HG03196 (cell line): Measurements from ENCODE around the gene ARL13B.
"Not testable (repeated sequence)": the region's sequence is repeated elsewhere in the genome, so short reads cannot be mapped to it uniquely, and the experiment has no call there.

ENCODE experiments used
- ATAC-seq: cut with Tn5 transposase; IDR thresholded peaks from one replicate; pipeline ENCODE4 v1.9.1; 2021; ENCODE audit not compliant: unreplicated experiment

Gene ARL13B

GRCh38 chr3:93994056-93994455 is 14.1 kb downstream of the ARL13B start:
- no peak for ATAC-seq

- ATAC-seq: no peak
These were observed 21.2 kb downstream of the ARL13B start for GRCh38 chr3:94001191-94001590.

GRCh38 chr3:94001827-94002495 is 22.0 kb downstream of the ARL13B start:
- no peak for ATAC-seq

GRCh38 chr3:94004301-94004910 is 24.5 kb downstream of the ARL13B start:
- peak; percentile 91 for ATAC-seq

- no peak for ATAC-seq
These were observed 28.3 kb downstream of the ARL13B start for GRCh38 chr3:94008253-94008652.

GRCh38 chr3:94009608-94010007 is 29.7 kb downstream of the ARL13B start:
- ATAC-seq: no peak

- ATAC-seq: no peak
These were observed 31.3 kb downstream of the ARL13B start for GRCh38 chr3:94011233-94011711.

- no peak for ATAC-seq
These were observed 32.2 kb downstream of the ARL13B start for GRCh38 chr3:94012185-94012584.

- no peak for ATAC-seq
These were observed 35.1 kb downstream of the ARL13B start for GRCh38 chr3:94015025-94015424.

- no peak for ATAC-seq
These were observed 39.7 kb downstream of the ARL13B start for GRCh38 chr3:94019659-94020058.

- no peak for ATAC-seq
These were observed 40.3 kb downstream of the ARL13B start for GRCh38 chr3:94020293-94020692.

GRCh38 chr3:94024385-94024784 is 44.4 kb downstream of the ARL13B start:
- ATAC-seq: no peak

- no peak for ATAC-seq
These were observed 46.7 kb downstream of the ARL13B start for GRCh38 chr3:94026623-94027022.

- ATAC-seq: no peak
These were observed 48.3 kb downstream of the ARL13B start, which contains the start of gene STX19 for GRCh38 chr3:94028093-94028837. TSS of gene STX19 (minus strand) at chr3:94028597. CDS start at chr3:94015269, 13,328 bp downstream.

GRCh38 chr3:94036909-94037507 is 57.1 kb downstream of the ARL13B start:
- peak; percentile 69 for ATAC-seq

GRCh38 chr3:94043285-94043684 is 63.3 kb downstream of the ARL13B start:
- ATAC-seq: no peak

- not testable (repeated sequence) for ATAC-seq
These were observed 64.4 kb downstream of the ARL13B start for GRCh38 chr3:94044100-94044936.

- no peak for ATAC-seq
These were observed 66.6 kb downstream of the ARL13B start for GRCh38 chr3:94046533-94046932.

- no peak for ATAC-seq
These were observed 69.3 kb downstream of the ARL13B start for GRCh38 chr3:94049267-94049666.

GRCh38 chr3:94050546-94050945 is 70.6 kb downstream of the ARL13B start:
- no peak for ATAC-seq

GRCh38 chr3:94061297-94061696 is 81.3 kb downstream of the ARL13B start:
- no peak for ATAC-seq
